HepG2 (cell line): ENCODE data around the gene SAP30. TPM values are rescaled to one million over a fixed set of nuclear protein-coding genes. Genes with fewer than 3 reads are reported as not detected.

Experiments used
- E2F2 ChIP-seq: sonication (generic); formaldehyde crosslinking; IDR thresholded peaks from 2 replicates; pipeline ENCODE4 v1.4.0; 2020; ENCODE audit warnings: missing genetic modification reagents, borderline replicate concordance
- GABPA ChIP-seq, 2 experiments: IDR thresholded peaks; 2 replicates each; pipeline ENCODE4 v1.6.1; 2011 to 2016; ENCODE audit warnings: low read depth in 2 of 2, low read length in 1 of 2, missing biosample characterization in 1 of 2, missing genetic modification characterization in 1 of 2
- HNRNPH1 ChIP-seq: fragments of 200-400 bp; formaldehyde crosslinking; optimal IDR thresholded peaks from 2 replicates; pipeline ENCODE3; 2017; ENCODE audit warnings: mild to moderate bottlenecking, low read depth, low read length
- KAT8 ChIP-seq: IDR thresholded peaks from 2 replicates; pipeline ENCODE4 v1.6.1; 2016; ENCODE audit warnings: missing genetic modification reagents, missing compliant biosample characterization
- KLF12 ChIP-seq: sonication (generic); formaldehyde crosslinking; IDR thresholded peaks from 2 replicates; pipeline ENCODE4 v1.4.0; 2020; ENCODE audit warnings: missing genetic modification reagents, borderline replicate concordance
- MYNN ChIP-seq: sonication (generic); formaldehyde crosslinking; IDR thresholded peaks from 2 replicates; pipeline ENCODE4 v1.4.0; 2020; ENCODE audit warnings: mild to moderate bottlenecking, low read depth, missing genetic modification reagents
- NR2F6 ChIP-seq, 2 experiments: IDR thresholded peaks; 2 replicates each; pipeline ENCODE4 v1.6.1; 2016; ENCODE audit warnings: antibody characterized with exemption in 1 of 2, mild to moderate bottlenecking in 1 of 2
- RARA ChIP-seq: IDR thresholded peaks from 2 replicates; pipeline ENCODE4 v1.6.1; 2016; ENCODE audit warnings: missing genetic modification reagents, missing compliant biosample characterization
- SMAD1 ChIP-seq: sonication (generic); formaldehyde crosslinking; IDR thresholded peaks from 2 replicates; pipeline ENCODE4 v1.4.0; 2020; ENCODE audit warnings: missing genetic modification reagents, low read depth, mild to moderate bottlenecking, borderline replicate concordance
- SMAD9 ChIP-seq: sonication (generic); formaldehyde crosslinking; IDR thresholded peaks from 2 replicates; pipeline ENCODE4 v1.5.1; 2020; ENCODE audit warnings: mild to moderate bottlenecking, missing genetic modification reagents
- TCF12 ChIP-seq, 2 experiments: fragments of 450-650 bp in 1 of 2; sonication (generic) in 1 of 2; formaldehyde crosslinking in 1 of 2; IDR thresholded peaks; 2 replicates each; pipeline versions ENCODE4 v1.6.1 to v1.8.0; 2017 to 2022; ENCODE audit warnings: antibody characterized with exemption in 1 of 2, mild to moderate bottlenecking in 1 of 2, missing genetic modification reagents in 1 of 2, moderate library complexity in 1 of 2
- THAP8 ChIP-seq: sonication (generic); formaldehyde crosslinking; IDR thresholded peaks from 2 replicates; pipeline ENCODE4 v1.5.1; 2020; ENCODE audit warnings: missing genetic modification reagents, mild to moderate bottlenecking, borderline replicate concordance
- ZNF20 ChIP-seq: sonication (generic); formaldehyde crosslinking; IDR thresholded peaks from 2 replicates; pipeline ENCODE4 v1.4.0; 2020; ENCODE audit warnings: mild to moderate bottlenecking, moderate library complexity, missing genetic modification reagents
- ZNF205 ChIP-seq: IDR thresholded peaks from 2 replicates; pipeline ENCODE4 v1.6.1; 2018; ENCODE audit warnings: missing biosample characterization, missing genetic modification reagents
- ZNF232 ChIP-seq: sonication (generic); formaldehyde crosslinking; IDR thresholded peaks from 2 replicates; pipeline ENCODE4 v1.4.0; 2020; ENCODE audit warnings: missing genetic modification reagents, borderline replicate concordance
- ZNF3 ChIP-seq: IDR thresholded peaks from 2 replicates; pipeline ENCODE4 v1.7.0; 2017; ENCODE audit warnings: inconsistent platforms
- ZNF329 ChIP-seq: sonication (generic); formaldehyde crosslinking; IDR thresholded peaks from 2 replicates; pipeline ENCODE4 v1.9.0; 2021; ENCODE audit warnings: low read depth, mild to moderate bottlenecking, missing genetic modification reagents
- ZNF362 ChIP-seq: sonication (generic); formaldehyde crosslinking; IDR thresholded peaks from 2 replicates; pipeline ENCODE4 v1.4.0; 2020; ENCODE audit warnings: missing genetic modification reagents, mild to moderate bottlenecking, borderline replicate concordance
- ZNF432 ChIP-seq: sonication (generic); formaldehyde crosslinking; IDR thresholded peaks from 2 replicates; pipeline ENCODE4 v1.5.0; 2020; ENCODE audit warnings: missing genetic modification reagents, mild to moderate bottlenecking, borderline replicate concordance
- ZNF530 ChIP-seq: sonication (generic); formaldehyde crosslinking; IDR thresholded peaks from 2 replicates; pipeline ENCODE4 v1.5.0; 2020; ENCODE audit warnings: low read depth, mild to moderate bottlenecking, missing genetic modification reagents
- ZNF580 ChIP-seq: IDR thresholded peaks from 2 replicates; pipeline ENCODE4 v1.6.1; 2016; ENCODE audit warnings: low read depth, borderline replicate concordance
- ZNF800 ChIP-seq: sonication (generic); formaldehyde crosslinking; IDR thresholded peaks from 2 replicates; pipeline ENCODE4 v1.4.0; 2020; ENCODE audit warnings: missing genetic modification reagents
- ZNF816 ChIP-seq: sonication (generic); formaldehyde crosslinking; IDR thresholded peaks from 2 replicates; pipeline ENCODE4 v1.8.0; 2022; ENCODE audit warnings: missing genetic modification reagents, mild to moderate bottlenecking, borderline replicate concordance
- ZNF850 ChIP-seq: sonication (generic); formaldehyde crosslinking; conservative IDR thresholded peaks from 2 replicates; pipeline ENCODE4 v1.9.0; 2021; ENCODE audit warnings: mild to moderate bottlenecking, missing genetic modification reagents
- polyA plus RNA-seq, 8 experiments: library from polyadenylated mRNA; depleted of rRNA in 3 of 8; stranded (reverse) in 7 of 8; unstranded in 1 of 8; fragments of >200 nt; fragmentation: Illumina TruSeq in 4 of 8; extraction: Trizol in 4 of 8; gene quantifications; 2 replicates each; pipeline versions ENCODE4 v1.2.1 to v1.2.3, GENCODE V29; 2011 to 2016; ENCODE audit warnings: low read depth in 4 of 8, missing spikeins in 1 of 8, mixed read lengths in 1 of 8; ENCODE audit not compliant: insufficient read depth in 1 of 8
- total RNA-seq, 5 experiments: library from RNA; depleted of rRNA; stranded (reverse); fragments of >200 nt; fragmentation: Illumina TruSeq; extraction: Trizol; gene quantifications; 2 replicates each; pipeline ENCODE4 v1.2.3, GENCODE V29; 2016; ENCODE audit warnings: low read depth in 1 of 5

Gene SAP30
- total and polyA plus RNA-seq, 2 of the 13 experiments (the other 11 are each of a cell fraction or from before 2014, with no cell fraction given): 14.2 to 25.1 TPM

- TF ChIP-seq ZNF20 (CRISPR knock-in tag) (no peak), KAT8 (CRISPR knock-in tag) (peak; percentile 50; the same call in 1 of the 2 replicates), SMAD9 (CRISPR knock-in tag) (no peak), ZNF362 (CRISPR knock-in tag) (peak; percentile 100), KLF12 (CRISPR knock-in tag) (0 out of 2 replicates have a peak, but pooled peaks have one; percentile 43), THAP8 (no peak), MYNN (CRISPR knock-in tag) (0 out of 2 replicates have a peak, but pooled peaks have one; percentile 37), RARA (CRISPR knock-in tag) (0 out of 2 replicates have a peak, but pooled peaks have one; percentile 13), ZNF3 (no peak), TCF12 (IDR thresholded peaks at IDR 0.05) (no peak), TCF12 (CRISPR knock-in tag; IDR thresholded peaks at IDR 0.05) (no peak; the same call in 1 of the 2 replicates), ZNF329 (CRISPR knock-in tag) (no peak), ZNF205 (CRISPR knock-in tag) (no peak), E2F2 (CRISPR knock-in tag) (peak; percentile 50; the same call in 1 of the 2 replicates), ZNF432 (CRISPR knock-in tag) (no peak), ZNF232 (CRISPR knock-in tag) (peak; percentile 31; the same call in 1 of the 2 replicates), ZNF800 (no peak), ZNF580 (peak; percentile 50; the same call in 1 of the 2 replicates), GABPA (IDR thresholded peaks at IDR 0.05; ENCODE audit: low read depth, low read length) (no peak), GABPA (CRISPR knock-in tag; IDR thresholded peaks at IDR 0.05; ENCODE audit: low read depth) (peak; percentile 67), NR2F6 (IDR thresholded peaks at IDR 0.05) (no peak), NR2F6 (CRISPR knock-in tag; IDR thresholded peaks at IDR 0.05) (no peak; the same call in 1 of the 2 replicates), HNRNPH1 (no peak), SMAD1 (CRISPR knock-in tag) (no peak), ZNF530 (no peak), ZNF850 (no peak), ZNF816 (CRISPR knock-in tag) (no peak)
These were observed at the start of gene SAP30 (continued) for GRCh38 chr4:173370477-173371291.
